OCI-LY1 (cell line): ENCODE results near the gene ARHGEF10L.

ENCODE experiments used
- H2AFZ ChIP-seq: fragments of 200-600 bp; sonication (generic), shearing (Covaris generic); 2 replicates; pipeline ENCODE4 v1.6.0; 2014; ENCODE audit warnings: antibody characterized with exemption, mild to moderate bottlenecking, low read length
- H3F3A ChIP-seq: fragments of 200-600 bp; sonication (generic), shearing (Covaris generic); 2 replicates; pipeline ENCODE4 v1.6.0; 2014; ENCODE audit warnings: mild to moderate bottlenecking, antibody characterized with exemption, low read length, moderate library complexity; ENCODE audit not compliant: insufficient read depth
- H3K27ac ChIP-seq: fragments of 200-600 bp; sonication (generic); 2 replicates; pipeline ENCODE4 v1.5.1; 2014; ENCODE audit warnings: low read length, mixed run types, mild to moderate bottlenecking, low read depth; ENCODE audit not compliant: poor library complexity, severe bottlenecking
- H3K27me3 ChIP-seq: fragments of 200-600 bp; sonication (generic); 2 replicates; pipeline ENCODE4 v1.6.0; 2014; ENCODE audit warnings: antibody characterized with exemption, mild to moderate bottlenecking, low read length, moderate library complexity; ENCODE audit not compliant: insufficient read depth
- H3K36me3 ChIP-seq: fragments of 200-600 bp; sonication (generic); 2 replicates; pipeline ENCODE4 v1.6.1; 2014; ENCODE audit warnings: mild to moderate bottlenecking, antibody characterized with exemption, low read length, moderate library complexity, mixed read lengths; ENCODE audit not compliant: insufficient read depth
- H3K4me1 ChIP-seq: fragments of 200-600 bp; sonication (generic); 2 replicates; pipeline ENCODE4 v1.5.1; 2014; ENCODE audit warnings: mild to moderate bottlenecking, low read length, moderate library complexity; ENCODE audit not compliant: insufficient read depth, severe bottlenecking
- H3K4me2 ChIP-seq: fragments of 200-600 bp; sonication (generic), shearing (Covaris generic); 2 replicates; pipeline ENCODE4 v1.6.1; 2014; ENCODE audit warnings: low read length
- H3K4me3 ChIP-seq: fragments of 200-600 bp; sonication (generic); 2 replicates; pipeline ENCODE4 v1.5.1; 2014; ENCODE audit warnings: low read length, low read depth, mild to moderate bottlenecking, mixed read lengths; ENCODE audit not compliant: poor library complexity, severe bottlenecking
- H3K79me2 ChIP-seq: fragments of 200-600 bp; shearing (Covaris generic); 2 replicates; pipeline ENCODE4 v1.6.1; 2016; ENCODE audit warnings: mixed run types, low read length, mixed read lengths; ENCODE audit not compliant: insufficient read depth
- H3K9ac ChIP-seq: fragments of 200-600 bp; sonication (generic), shearing (Covaris generic); 2 replicates; pipeline ENCODE4 v1.6.1; 2014; ENCODE audit warnings: mild to moderate bottlenecking, low read length, mixed read lengths
- H3K9me2 ChIP-seq: fragments of 200-600 bp; sonication (generic), shearing (Covaris generic); 2 replicates; pipeline ENCODE4 v1.6.1; 2014; ENCODE audit warnings: low read depth, mild to moderate bottlenecking, low read length, mixed read lengths
- H3K9me3 ChIP-seq: fragments of 200-600 bp; shearing (Covaris generic); 2 replicates; pipeline ENCODE4 v1.6.1; 2014; ENCODE audit warnings: low read length, mixed read lengths
- H4K20me1 ChIP-seq: fragments of 200-600 bp; sonication (generic), shearing (Covaris generic); 2 replicates; pipeline ENCODE4 v1.6.0; 2016; ENCODE audit warnings: mild to moderate bottlenecking, low read length; ENCODE audit not compliant: insufficient read depth
- CTCF ChIP-seq: fragments of 200-600 bp; sonication (generic), shearing (Covaris generic); IDR thresholded peaks from 2 replicates; pipeline ENCODE4 v1.5.1; 2017; ENCODE audit warnings: mild to moderate bottlenecking, antibody characterized with exemption, low read length, moderate library complexity, mixed read lengths
- EZH2 ChIP-seq: fragments of 200-600 bp; sonication (generic), shearing (Covaris generic); IDR thresholded peaks from 2 replicates; pipeline ENCODE4 v1.8.0; 2017; ENCODE audit warnings: borderline replicate concordance, mixed run types, mild to moderate bottlenecking, antibody characterized with exemption, low read length, moderate library complexity, mixed read lengths

Gene ARHGEF10L

GRCh38 chr1:17544776-17545350 lies 5.4 kb downstream of the ARHGEF10L start:
- H3K36me3 ChIP-seq, result no peaks in the 10 kb centered on the region
- TF ChIP-seq CTCF, result no peak
- TF ChIP-seq EZH2, result no peak
- H3K27me3 ChIP-seq, result no peaks in the 10 kb centered on the region
- H3K4me2 ChIP-seq, result no peak overlapping the region
- H3K4me1 ChIP-seq, result no peaks in the 10 kb centered on the region
- no peaks in the 10 kb centered on the region for H4K20me1 ChIP-seq
- H2AFZ ChIP-seq, result no peak overlapping the region
- H3K9ac ChIP-seq, result no peak overlapping the region
- no peak overlapping the region for H3K27ac ChIP-seq
- no peak overlapping the region for H3K4me3 ChIP-seq
- H3K9me2 ChIP-seq, result no peaks in the 10 kb centered on the region
- no peaks in the 10 kb centered on the region for H3K9me3 ChIP-seq
- no peaks in the 10 kb centered on the region for H3F3A ChIP-seq
- no peaks in the 10 kb centered on the region for H3K79me2 ChIP-seq

GRCh38 chr1:17545356-17545755 lies 5.9 kb downstream of the ARHGEF10L start:
- H4K20me1 ChIP-seq, result no peaks in the 10 kb centered on the region
- no peaks in the 10 kb centered on the region for H3K4me1 ChIP-seq
- no peak overlapping the region for H2AFZ ChIP-seq
- no peak overlapping the region for H3K9ac ChIP-seq
- H3K27me3 ChIP-seq, result no peaks in the 10 kb centered on the region
- H3F3A ChIP-seq, result no peaks in the 10 kb centered on the region
- H3K9me2 ChIP-seq, result no peaks in the 10 kb centered on the region
- TF ChIP-seq EZH2 (no peak), CTCF (no peak)
- no peaks in the 10 kb centered on the region for H3K9me3 ChIP-seq
- H3K36me3 ChIP-seq, result no peaks in the 10 kb centered on the region
- no peak overlapping the region for H3K4me3 ChIP-seq
- no peaks in the 10 kb centered on the region for H3K79me2 ChIP-seq
- no peak overlapping the region for H3K27ac ChIP-seq
- H3K4me2 ChIP-seq, result no peak overlapping the region

GRCh38 chr1:17546946-17547670 lies 7.6 kb downstream of the ARHGEF10L start:
- no peak overlapping the region for H3K9ac ChIP-seq

More at GRCh38 chr1:17546946-17547670, 7.6 kb downstream of the ARHGEF10L start:
- H3K27ac ChIP-seq, result no peak overlapping the region
- H4K20me1 ChIP-seq, result no peaks in the 10 kb centered on the region
- no peaks in the 10 kb centered on the region for H3K79me2 ChIP-seq
- H3K9me2 ChIP-seq, result no peaks in the 10 kb centered on the region
- no peak overlapping the region for H3K4me3 ChIP-seq
- H3K9me3 ChIP-seq, result no peaks in the 10 kb centered on the region
- H3F3A ChIP-seq, result no peaks in the 10 kb centered on the region
- H3K36me3 ChIP-seq, result no peaks in the 10 kb centered on the region
- H3K27me3 ChIP-seq, result no peaks in the 10 kb centered on the region
- TF ChIP-seq EZH2 (no peak), CTCF (no peak)
- H3K4me2 ChIP-seq, result no peak overlapping the region
- no peak overlapping the region for H2AFZ ChIP-seq
- no peaks in the 10 kb centered on the region for H3K4me1 ChIP-seq
